ENCODE data around the gene SLC12A9.
"Not testable (repeated sequence)": the region's sequence is repeated elsewhere in the genome, so short reads cannot be mapped to it uniquely, and the experiment has no call there.

Gene SLC12A9

GRCh38 chr7:100826514-100827329 is 25.8 kb upstream of the SLC12A9 start:
- no peak for DNase-seq

- DNase-seq = peak; percentile 93
Measured at GRCh38 chr7:100827330-100828226, 24.9 kb upstream of the SLC12A9 start, which contains the start of gene EPHB4. Gene EPHB4 (minus strand): TSS chr7:100827523. CDS start chr7:100827030, 493 bp downstream.

- DNase-seq = no peak
Measured at GRCh38 chr7:100829150-100829716, 23.3 kb upstream of the SLC12A9 start.

DNA sequence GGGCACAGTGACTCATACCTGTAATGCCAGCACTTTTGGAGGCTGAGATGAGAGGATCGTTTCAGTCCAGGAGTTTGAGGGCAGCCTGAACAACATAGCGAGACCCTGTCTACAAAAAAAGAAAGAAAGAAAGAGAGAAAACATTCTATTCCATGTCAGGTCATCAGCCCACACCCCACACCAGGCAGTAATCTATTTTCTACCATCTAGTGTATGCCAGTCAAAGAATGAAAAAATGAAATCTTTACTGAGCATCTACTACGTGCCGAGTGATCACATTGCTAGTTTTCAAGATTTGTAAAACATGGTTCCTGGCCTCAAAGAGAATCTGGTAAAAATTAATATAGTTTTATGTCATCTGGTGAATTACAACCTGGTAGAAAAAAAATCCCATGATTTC is 22.1 kb upstream of the SLC12A9 start:
- no peak for DNase-seq

DNA sequence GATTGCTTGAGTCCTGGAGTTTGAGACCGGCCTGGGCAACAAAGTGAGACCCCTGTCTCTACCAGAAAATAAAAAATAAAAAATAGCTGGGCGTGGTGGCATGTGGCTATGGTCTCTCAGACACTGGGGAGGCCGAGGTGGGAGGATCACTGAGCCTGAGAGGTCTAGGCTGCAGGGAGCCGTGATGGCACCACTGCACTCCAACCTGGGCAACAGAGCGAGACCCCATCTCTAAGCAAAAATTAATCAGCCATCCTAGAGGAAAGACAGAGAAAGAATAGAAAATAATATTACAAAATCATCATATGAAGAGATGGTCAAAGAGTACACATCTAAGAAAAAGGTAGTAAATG is 20.3 kb upstream of the SLC12A9 start:
- no peak for DNase-seq

DNA sequence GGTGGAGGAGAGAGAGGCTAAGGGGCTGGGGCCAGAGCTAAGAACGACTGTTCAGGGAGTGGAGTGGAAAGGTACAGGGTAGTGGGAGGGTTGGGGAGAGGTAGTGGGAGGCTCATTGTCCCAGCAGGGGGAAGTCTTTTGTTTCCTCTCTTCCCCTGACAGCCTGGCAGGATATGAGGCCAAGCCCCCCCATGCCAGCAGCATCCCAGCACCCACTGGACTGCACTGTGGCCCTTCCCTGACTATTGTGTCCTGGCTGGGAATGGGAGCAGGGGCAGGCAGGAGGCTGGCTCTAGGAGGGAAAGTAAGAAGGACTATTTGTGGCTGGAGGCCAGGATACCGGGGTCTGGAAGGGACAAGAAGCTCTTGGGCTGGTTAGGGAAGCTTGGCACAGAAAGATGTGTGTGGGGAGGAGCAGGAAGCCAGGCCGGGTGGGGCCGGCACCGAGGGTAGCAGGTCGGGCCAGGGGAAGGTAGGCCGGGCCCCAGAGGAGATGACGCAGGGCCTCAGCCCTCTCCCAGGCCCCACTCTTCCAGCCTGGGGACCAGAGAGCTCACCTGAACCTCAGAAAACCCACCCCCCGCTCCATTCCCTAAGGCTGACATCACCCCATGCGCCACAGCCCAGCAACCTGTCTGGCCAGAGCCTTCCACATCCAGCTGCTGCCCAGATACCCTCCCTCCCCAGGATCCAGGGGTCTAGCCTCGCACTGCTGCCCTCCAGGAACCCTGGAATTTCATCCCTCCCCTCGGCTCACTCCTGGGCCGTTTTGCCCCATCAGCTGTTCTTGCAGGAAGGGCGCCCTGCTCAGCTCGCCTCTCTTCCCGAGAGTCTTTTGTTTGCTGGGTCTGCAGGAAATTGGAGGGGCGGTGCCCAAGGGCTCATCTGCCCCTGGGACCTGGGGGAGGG is 16.4 kb upstream of the SLC12A9 start:
- DNase-seq = peak; percentile 56

DNA sequence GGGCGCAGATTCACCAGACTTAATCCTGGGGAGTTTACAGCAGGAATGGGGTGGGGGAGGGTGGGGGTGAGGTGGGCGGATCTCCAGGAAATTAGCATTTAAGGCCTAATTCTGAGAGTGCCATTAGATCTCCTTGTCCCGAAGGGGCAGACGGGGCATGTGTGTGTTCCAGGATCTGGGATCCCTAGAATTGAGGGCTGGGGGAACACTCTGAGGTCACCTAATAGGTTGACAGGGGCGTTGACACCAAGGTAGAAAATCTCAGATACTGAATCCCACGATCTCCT is 15.8 kb upstream of the SLC12A9 start:
- DNase-seq = no peak

DNA sequence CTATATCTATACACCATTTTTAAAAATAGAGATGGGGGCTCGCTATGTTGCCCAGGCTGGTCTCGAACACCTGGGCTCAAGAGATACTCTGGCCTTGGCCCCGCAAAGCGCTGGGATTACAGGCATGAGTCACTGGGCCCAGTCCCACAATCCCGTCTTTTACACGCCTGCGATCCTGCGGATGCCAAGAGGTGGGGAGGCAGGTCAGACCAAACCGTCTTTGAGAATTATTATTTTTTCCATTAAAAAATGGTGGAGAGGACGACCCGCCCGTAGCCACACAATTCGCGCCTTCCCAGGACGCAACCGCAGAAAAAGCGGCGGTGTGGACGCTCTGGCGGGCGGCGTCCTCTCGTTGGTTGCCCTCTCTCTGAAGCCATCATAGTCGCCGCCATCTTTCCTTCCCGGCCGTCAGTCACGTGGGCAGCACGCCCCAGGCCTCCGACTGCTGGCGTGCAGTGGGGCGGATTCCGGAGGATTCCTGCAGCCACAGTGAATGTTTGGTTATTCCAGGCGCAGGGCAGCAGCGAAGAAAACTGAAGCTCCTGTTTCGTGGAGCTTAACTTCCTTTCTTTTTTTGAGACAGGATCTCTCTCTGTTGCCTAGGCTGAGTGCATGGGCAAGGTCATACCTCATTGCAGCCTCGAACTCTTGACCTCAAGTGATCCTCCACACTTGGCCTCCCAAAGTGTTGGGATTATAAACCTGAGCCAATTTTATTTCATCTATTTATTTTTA is 15.2 kb upstream of the SLC12A9 start:
- peak; percentile 94 for DNase-seq

- DNase-seq = no peak
Measured at GRCh38 chr7:100839361-100839760, 13.2 kb upstream of the SLC12A9 start.

DNA sequence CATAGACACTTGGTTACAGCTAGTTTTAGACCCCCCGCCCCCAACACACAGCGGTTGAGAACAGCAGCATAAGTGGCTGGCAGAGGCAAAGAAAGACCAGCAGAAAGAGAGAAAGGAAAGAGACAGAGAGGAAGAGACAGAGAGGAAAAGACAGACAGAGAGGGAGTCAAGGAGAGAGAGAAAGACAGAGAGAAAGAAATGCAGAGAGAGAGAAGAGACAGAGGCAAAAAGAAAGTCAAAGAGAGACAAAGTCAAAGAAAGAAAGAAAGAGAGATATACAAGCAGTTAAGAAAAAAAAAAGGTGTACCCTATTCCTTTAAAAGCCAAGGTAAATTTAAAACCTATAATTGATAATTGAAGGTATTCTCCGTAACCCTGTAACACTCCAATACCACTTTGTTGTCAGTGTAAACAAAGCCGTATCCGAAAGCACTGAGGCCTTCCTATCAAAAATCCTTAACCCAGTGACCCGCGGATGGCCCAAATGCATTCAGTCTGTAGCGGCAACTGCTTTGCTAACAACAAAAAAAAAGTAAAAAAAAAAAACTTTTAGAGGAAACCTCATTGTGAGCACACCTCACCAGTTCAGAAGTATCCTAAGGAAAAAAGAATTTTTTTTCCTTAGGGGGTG is 11.9 kb upstream of the SLC12A9 start:
- DNase-seq = no peak

GRCh38 chr7:100847360-100847759 is 5.2 kb upstream of the SLC12A9 start:
- no peak for DNase-seq

GRCh38 chr7:100854146-100854895 is 1.8 kb downstream of the SLC12A9 start:
- DNase-seq = no peak

- DNase-seq = not testable (repeated sequence)
Measured at GRCh38 chr7:100854899-100855298, 2.4 kb downstream of the SLC12A9 start.

DNA sequence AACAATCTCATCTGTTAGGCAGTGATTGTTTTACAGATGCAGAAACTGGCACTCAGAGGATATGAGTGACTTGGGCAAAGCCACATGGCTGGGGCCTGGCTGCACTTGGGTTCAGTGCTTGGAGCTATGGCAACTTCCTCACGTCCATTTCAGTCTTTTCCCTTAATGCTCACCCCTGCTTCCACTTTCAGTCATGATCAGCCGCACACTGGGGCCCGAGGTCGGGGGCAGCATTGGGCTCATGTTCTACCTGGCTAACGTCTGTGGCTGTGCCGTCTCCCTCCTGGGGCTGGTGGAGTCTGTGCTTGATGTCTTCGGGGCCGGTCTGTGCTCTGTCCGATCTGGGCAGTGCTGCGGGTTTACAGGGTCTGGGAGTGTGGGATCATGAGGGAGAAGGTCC is 3.0 kb downstream of the SLC12A9 start:
- DNase-seq = no peak

GRCh38 chr7:100856871-100857282 is 4.4 kb downstream of the SLC12A9 start:
- no peak for DNase-seq

DNA sequence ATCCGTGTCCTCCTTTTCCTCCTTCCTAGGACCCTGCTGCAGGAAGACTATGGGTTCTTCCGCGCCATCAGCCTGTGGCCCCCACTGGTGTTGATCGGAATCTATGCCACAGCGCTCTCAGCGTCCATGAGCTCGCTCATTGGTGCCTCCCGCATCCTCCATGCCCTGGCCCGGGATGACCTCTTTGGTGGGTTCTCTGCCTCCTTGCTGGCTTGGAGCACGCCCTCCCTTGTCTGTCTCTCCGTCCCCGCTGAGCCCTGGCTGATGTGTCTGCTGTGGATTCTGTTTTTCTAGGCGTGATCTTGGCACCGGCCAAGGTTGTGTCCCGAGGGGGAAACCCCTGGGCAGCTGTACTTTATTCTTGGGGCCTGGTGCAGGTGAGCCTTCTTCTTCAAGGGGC is 7.3 kb downstream of the SLC12A9 start:
- DNase-seq = no peak

DNA sequence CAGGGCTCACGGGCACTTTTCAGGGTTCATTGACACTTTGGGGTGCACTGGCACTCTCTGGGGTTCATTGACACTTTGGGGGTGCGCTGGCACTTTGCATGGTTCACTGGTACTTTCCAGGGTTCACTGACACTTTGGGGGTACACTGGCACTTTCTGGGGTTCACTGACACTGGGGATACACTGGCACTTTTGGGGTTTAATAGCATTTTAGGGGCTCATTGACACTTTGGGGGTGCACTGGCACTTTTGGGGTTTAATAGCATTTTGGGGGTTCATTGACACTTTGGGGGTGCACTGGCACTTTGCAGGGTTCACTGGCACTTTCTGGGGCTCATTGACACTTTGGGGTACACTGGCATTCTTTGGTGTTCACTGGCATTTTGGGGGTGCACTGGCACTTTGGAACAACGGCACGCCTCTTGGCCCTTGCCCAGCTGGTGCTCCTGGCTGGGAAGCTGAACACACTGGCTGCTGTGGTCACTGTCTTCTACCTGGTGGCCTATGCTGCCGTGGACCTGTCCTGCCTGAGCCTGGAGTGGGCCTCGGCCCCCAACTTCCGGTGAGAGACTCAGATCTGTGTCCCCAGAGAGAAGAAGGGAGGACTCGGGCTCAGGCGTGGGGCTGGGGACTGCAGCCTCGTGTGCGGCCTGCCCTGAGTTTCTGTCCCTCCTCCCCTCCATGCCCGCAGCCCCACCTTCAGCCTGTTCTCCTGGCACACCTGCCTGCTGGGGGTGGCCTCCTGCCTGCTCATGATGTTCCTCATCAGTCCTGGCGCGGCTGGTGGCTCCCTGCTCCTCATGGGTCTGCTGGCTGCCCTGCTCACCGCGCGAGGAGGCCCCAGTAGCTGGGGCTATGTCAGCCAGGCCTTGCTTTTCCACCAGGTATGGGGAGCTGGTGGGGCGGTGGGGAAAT is 8.4 kb downstream of the SLC12A9 start:
- no peak for DNase-seq

DNA sequence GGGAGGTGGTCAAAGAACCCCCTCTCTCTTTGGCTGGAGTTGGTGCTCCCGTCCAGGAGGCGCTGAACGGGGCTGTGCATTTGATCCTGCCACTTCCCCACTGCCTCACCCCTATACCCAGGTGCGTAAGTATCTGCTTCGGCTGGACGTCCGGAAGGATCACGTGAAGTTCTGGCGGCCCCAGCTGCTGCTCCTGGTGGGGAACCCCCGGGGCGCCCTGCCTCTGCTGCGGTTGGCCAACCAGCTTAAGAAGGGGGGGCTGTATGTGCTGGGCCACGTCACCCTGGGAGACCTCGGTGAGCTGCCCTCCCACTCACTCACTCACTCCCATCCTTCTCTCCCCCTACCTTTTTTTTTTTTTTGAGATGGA is 9.1 kb downstream of the SLC12A9 start:
- no peak for DNase-seq

DNA sequence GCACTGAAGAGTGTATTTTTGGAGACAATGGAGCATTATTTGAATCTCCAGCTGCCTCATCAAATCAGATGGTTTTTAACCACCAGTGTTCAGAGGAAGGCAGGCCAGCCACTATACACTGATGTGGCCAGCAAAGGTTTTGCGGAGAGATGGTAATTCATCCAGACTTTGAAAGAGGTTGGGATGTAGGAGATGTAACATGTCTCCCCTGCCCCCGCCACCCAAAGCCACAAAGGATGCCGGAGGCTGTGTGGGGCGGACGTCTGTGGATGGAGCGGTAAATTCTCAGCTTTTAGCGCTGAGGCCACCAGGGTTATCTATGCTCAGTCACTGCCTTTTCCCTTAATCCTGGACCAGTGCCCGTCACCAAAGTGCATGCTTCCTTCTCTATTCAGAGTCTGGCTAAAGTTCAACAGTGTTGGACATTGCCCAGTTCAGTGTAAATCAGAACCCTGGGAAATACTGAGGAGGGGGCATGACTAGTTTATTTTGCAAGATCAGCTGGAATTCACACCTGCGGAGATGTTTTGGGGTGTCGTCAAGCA is 11.0 kb downstream of the SLC12A9 start:
- peak; percentile 31 for DNase-seq
